Activated naive CD4-positive, alpha-beta T cell treated with anti-CD3 and anti-CD28 coated beads for 36 hours (primary cell): ENCODE measurements around the gene TPRX1. TPM values are rescaled to one million over a fixed set of nuclear protein-coding genes. Genes with fewer than 3 reads are reported as not detected.
"Not testable (repeated sequence)": the region's sequence is repeated elsewhere in the genome, so short reads cannot be mapped to it uniquely, and the experiment has no call there.

Experiments
- CTCF ChIA-PET: fragments of 350-600 bp; sonication (Branson Sonifier 250); formaldehyde crosslinking; loops from one replicate; lab custom pipeline; 2021; ENCODE audit warnings: antibody characterized with exemption; lab: Charles Lee
- DNase-seq: peaks from one replicate; pipeline ENCODE4 v3.0.0-alpha.2; 2020
- H3K27ac Mint-ChIP-seq: one replicate; pipeline ENCODE4 v1.8.0; 2021; ENCODE audit warnings: mild to moderate bottlenecking, mixed read lengths
- H3K27me3 Mint-ChIP-seq: one replicate; pipeline ENCODE4 v1.8.0; 2021; ENCODE audit warnings: low read depth, mixed read lengths
- H3K36me3 Mint-ChIP-seq: one replicate; pipeline ENCODE4 v1.8.0; 2021; ENCODE audit warnings: low read depth, mixed read lengths
- H3K4me1 Mint-ChIP-seq: one replicate; pipeline ENCODE4 v1.8.0; 2021; ENCODE audit warnings: low read depth, mixed read lengths
- H3K4me3 Mint-ChIP-seq: one replicate; pipeline ENCODE4 v1.8.0; 2021; ENCODE audit warnings: mild to moderate bottlenecking, moderate library complexity, mixed read lengths
- H3K9me3 Mint-ChIP-seq: one replicate; pipeline ENCODE4 v1.8.0; 2021; ENCODE audit warnings: mixed read lengths
- intact Hi-C: fragments of 100-400 bp; cut with micrococcal nuclease; formaldehyde crosslinking; loops from one replicate; pipeline ENCODE4 v1.15.1; 2023
- total RNA-seq, 2 experiments: library from RNA; stranded (reverse); gene quantifications; one replicate each; pipeline ENCODE4 v1.2.3, GENCODE V29; 2021

The TPRX1 gene, protein sequence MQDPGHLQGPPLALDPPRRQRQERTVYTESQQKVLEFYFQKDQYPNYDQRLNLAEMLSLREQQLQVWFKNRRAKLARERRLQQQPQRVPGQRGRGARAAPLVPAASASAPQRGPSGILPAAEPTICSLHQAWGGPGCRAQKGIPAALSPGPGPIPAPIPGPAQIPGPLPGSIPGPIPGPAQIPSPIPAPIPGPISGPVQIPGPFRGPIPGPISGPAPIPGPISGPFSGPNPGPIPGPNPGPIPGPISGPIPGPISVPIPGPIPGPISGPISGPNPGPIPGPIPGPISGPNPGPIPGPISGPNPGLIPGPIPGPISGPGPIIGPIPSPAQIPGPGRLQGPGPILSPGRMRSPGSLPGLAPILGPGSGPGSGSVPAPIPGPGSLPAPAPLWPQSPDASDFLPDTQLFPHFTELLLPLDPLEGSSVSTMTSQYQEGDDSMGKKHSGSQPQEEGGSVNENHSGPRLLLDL
- not detected for total RNA-seq

DNA sequence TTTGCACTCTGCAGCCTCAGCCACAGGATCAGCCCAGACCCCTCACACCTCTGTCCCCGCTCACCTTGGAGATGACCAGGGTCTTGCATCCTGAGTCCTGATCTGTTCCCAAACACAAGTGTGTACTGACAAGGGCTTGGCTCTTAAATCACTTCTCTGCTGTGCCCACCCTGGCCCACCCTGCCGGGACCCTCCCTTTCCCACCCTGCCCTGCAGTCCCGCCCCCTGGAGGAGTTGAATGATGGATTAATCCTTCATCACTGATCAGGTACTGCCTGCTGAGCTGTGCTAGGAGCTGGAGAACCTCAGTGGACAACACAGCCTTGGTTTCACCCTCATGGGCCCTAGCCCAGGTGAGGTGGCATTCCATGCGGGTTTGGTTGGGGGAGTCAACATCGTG lies at the start of gene TPRX1:
TPRX1 (minus strand) TSS at position 101 of the 400 bp plus-strand sequence; CDS start at position 89, 12 bp downstream.
- H3K4me1 Mint-ChIP-seq, H3K9me3 Mint-ChIP-seq, H3K27me3 Mint-ChIP-seq, H3K36me3 Mint-ChIP-seq, DNase-seq, H3K27ac Mint-ChIP-seq, H3K4me3 Mint-ChIP-seq, intact Hi-C loops: not testable (repeated sequence)
- CTCF ChIA-PET: interaction anchor here (0.6 kb wide), 1 partner anchor 13 kb away, joined by 5 read pairs; no protein-coding TSS in a partner anchor

DNA sequence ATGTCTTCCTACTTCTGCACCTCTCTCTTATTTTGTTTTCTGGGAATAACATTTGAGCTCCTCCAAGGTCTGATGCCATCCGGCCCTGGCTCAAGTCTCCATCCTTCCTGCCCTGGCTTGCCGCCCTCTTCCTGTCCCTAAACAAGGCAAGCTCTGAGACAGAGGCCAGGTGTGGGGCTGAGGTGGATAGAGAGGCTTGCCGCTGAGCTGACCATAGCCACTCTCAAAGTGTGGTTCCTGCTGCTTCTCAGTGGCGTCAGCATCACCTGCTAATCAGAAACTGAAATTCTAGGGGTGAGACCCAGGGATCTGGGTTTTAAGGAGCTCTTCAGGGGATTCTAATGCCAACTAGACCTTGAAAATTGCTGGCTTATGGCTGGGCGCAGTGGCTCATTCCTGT lies 48.7 kb upstream of the TPRX1 start:
- CTCF ChIA-PET: interaction anchor here (0.6 to 1.7 kb wide), 4 partner anchors 10 to 267 kb away, joined by 3 to 6 read pairs (median 4); no protein-coding TSS in a partner anchor
- no peak for DNase-seq

DNA sequence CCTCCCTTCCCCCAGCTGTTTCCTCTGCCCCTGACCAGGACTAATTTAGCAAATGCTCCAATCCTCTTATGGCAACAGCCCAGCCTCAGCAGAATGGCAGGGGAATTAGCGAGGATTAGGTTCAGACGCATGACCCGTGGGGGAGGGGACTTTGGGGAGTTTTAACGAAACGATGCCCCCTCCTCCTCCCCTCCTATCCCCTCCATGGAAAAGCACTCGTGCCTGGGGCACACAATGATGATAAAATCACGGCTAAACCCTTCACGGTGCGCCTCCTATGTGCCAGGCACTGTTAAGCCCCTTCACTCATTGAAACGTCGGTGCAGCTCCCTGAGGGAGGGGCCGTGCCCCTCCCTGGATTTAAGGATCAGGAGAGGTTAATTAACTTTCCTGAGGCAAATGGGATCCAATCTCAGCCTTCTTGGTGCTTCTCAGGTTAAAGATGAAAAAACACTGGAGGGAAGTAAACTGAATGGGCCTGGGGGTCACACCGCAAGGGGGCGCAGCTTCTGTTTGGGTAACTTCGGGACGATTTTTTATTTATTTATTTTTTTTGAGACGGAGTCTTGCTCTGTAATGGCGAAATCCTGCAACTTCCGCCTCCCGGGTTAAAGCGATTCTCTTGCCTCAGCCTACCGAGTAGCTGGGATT lies 44.6 kb upstream of the TPRX1 start:
- peaks cover 41% of the 10 kb centered on the region for H3K27me3 Mint-ChIP-seq
- H3K4me1 Mint-ChIP-seq: peaks cover 14% of the 10 kb centered on the region
- H3K9me3 Mint-ChIP-seq: no peaks in the 10 kb centered on the region
- peak; percentile 67 for DNase-seq
- peak overlapping the region; percentile 44 for H3K4me3 Mint-ChIP-seq
- CTCF ChIA-PET: interaction anchor here (0.7 to 1.4 kb wide), 6 partner anchors 15 to 877 kb away, joined by 3 to 8 read pairs (median 4); no protein-coding TSS in a partner anchor
- H3K36me3 Mint-ChIP-seq: no peaks in the 10 kb centered on the region
- intact Hi-C loops: no loop called here
- H3K27ac Mint-ChIP-seq: no peak overlapping the region

More for the DNA sequence above, 48.7 kb upstream of the TPRX1 start:
- Mint-ChIP-seq H3K36me3 (no peaks in the 10 kb centered on the region), H3K27me3 (peaks cover 38% of the 10 kb centered on the region), H3K9me3 (no peaks in the 10 kb centered on the region), H3K4me1 (peaks cover 21% of the 10 kb centered on the region), H3K27ac (no peak overlapping the region), H3K4me3 (no peak overlapping the region)
- intact Hi-C loops: no loop called here

DNA sequence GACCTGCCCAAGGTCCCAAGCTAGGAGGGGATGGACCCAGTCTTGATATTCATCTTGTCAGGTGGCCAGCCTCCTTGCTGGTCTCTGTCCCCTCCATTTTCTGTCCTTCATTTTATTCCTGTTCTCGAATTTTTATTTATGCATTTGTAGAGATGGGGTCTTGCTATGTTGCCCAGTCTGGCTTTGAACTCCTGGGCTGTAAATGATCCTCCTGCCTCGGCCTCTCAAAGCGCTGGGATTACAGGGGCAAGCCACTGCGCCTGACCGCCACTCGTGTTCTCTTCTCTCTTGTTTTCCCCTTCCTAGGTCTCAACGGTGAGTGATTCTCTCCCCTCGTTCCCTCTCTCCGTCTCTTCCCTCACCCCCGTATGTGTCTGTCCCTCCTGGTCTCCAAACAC lies 44.1 kb upstream of the TPRX1 start:
- CTCF ChIA-PET: interaction anchor here (0.7 to 1.4 kb wide), 5 partner anchors 15 to 877 kb away, joined by 3 to 8 read pairs (median 3); no protein-coding TSS in a partner anchor
- no peak for DNase-seq
- H3K4me3 Mint-ChIP-seq: no peak overlapping the region
- intact Hi-C loops: no loop called here
- H3K9me3 Mint-ChIP-seq: no peaks in the 10 kb centered on the region
- H3K4me1 Mint-ChIP-seq: peaks cover 10% of the 10 kb centered on the region
- no peaks in the 10 kb centered on the region for H3K36me3 Mint-ChIP-seq
- no peak overlapping the region for H3K27ac Mint-ChIP-seq
- H3K27me3 Mint-ChIP-seq: peaks cover 39% of the 10 kb centered on the region

DNA sequence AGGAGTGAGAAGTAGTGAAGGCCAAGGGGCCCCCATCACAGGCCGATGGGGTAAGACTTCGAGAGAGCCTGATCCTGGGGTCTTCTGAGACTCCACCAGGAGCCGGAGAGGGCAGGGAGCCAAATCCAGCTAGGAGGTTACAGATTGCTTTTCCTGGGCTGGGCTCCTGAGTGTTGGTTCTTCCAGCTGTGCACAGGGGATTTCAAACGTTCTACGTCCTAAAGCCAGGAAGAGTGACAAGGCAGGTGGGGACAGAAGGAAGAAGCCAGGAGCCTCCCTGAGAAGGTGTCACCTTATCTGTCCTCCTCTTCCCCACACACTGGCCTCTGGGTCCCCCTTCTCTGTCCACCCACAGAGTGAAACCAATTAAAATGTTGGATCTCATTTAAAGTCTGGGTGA lies 38.6 kb upstream of the TPRX1 start:
- Mint-ChIP-seq H3K27ac (no peak overlapping the region), H3K4me3 (no peak overlapping the region), H3K27me3 (peaks cover 10% of the 10 kb centered on the region), H3K36me3 (no peaks in the 10 kb centered on the region), H3K4me1 (no peaks in the 10 kb centered on the region), H3K9me3 (no peaks in the 10 kb centered on the region)
- intact Hi-C loops: no loop called here
- no peak for DNase-seq
- CTCF ChIA-PET: interaction anchor here (1.1 kb wide), 1 partner anchor 26 kb away, joined by 3 read pairs; no protein-coding TSS in a partner anchor

DNA sequence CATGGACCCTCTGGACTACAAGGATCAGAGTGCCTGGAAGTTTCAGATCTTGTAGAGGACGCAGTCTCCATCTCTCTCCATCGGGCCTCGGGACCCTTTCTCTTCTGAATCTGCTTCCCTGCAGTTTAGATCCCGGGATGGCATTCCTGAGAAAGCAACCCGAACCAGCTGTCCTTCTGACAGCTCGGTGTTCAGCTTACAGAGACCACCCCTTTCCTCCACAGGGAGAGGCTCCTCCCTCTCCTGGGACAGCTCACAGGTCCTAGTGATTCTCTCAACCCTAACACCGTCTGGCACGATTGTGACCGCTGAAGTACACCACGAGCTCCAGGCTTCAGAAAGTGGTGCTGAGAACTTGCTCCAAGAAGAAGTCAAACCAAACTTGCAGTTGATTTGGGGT lies 35.6 kb upstream of the TPRX1 start:
- Mint-ChIP-seq H3K4me3 (no peak overlapping the region), H3K27ac (no peak overlapping the region), H3K36me3 (no peaks in the 10 kb centered on the region), H3K4me1 (no peaks in the 10 kb centered on the region), H3K27me3 (peaks cover 7% of the 10 kb centered on the region), H3K9me3 (no peaks in the 10 kb centered on the region)
- intact Hi-C loops: no loop called here
- CTCF ChIA-PET: interaction anchor here (0.6 to 1.1 kb wide), 4 partner anchors 10 to 100 kb away, joined by 3 to 5 read pairs (median 4); no protein-coding TSS in a partner anchor
- no peak for DNase-seq

DNA sequence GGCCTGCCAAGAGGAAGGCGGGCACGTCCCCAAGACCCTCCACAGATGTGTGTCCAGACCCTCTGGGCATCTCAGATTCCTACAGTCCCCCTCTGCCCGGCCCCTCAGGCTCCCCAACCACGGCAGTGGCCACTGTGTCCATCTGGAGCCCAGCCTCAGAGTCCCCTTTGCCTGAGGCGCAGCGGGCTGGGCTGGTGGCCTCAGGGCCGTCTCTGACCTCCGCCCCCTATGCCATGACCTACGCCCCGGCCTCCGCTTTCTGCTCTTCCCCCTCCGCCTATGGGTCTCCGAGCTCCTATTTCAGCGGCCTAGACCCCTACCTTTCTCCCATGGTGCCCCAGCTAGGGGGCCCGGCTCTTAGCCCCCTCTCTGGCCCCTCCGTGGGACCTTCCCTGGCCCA lies 35.1 kb upstream of the TPRX1 start:
- Mint-ChIP-seq H3K27me3 (peaks cover 7% of the 10 kb centered on the region), H3K9me3 (no peaks in the 10 kb centered on the region), H3K4me3 (no peak overlapping the region), H3K27ac (no peak overlapping the region), H3K4me1 (no peaks in the 10 kb centered on the region), H3K36me3 (no peaks in the 10 kb centered on the region)
- intact Hi-C loops: no loop called here
- CTCF ChIA-PET: interaction anchor here (0.6 to 1.0 kb wide), 2 partner anchors 10 to 11 kb away, joined by 3 read pairs; no protein-coding TSS in a partner anchor
- no peak for DNase-seq

DNA sequence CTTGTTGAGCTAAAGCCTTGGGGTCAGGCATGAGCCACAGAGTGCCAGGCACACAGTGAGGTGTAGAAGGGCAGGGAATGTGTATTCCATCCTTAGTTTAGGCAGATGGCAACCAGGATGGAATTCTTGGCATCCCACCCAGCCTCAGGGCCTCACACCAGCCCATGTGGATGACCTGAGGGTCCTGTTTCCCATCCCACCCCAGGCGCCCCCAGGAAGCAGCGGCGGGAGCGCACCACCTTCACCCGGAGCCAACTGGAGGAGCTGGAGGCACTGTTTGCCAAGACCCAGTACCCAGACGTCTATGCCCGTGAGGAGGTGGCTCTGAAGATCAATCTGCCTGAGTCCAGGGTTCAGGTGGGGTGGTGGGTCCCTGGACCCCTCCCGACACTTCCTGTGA lies 31.7 kb upstream of the TPRX1 start:
- Mint-ChIP-seq H3K4me3 (no peak overlapping the region), H3K9me3 (no peaks in the 10 kb centered on the region), H3K4me1 (no peaks in the 10 kb centered on the region), H3K27me3 (no peaks in the 10 kb centered on the region), H3K27ac (no peak overlapping the region), H3K36me3 (no peaks in the 10 kb centered on the region)
- DNase-seq: no peak
- intact Hi-C loops: no loop called here
- CTCF ChIA-PET: interaction anchor here (0.6 kb wide), 1 partner anchor 128 kb away, joined by 4 read pairs; no protein-coding TSS in a partner anchor

DNA sequence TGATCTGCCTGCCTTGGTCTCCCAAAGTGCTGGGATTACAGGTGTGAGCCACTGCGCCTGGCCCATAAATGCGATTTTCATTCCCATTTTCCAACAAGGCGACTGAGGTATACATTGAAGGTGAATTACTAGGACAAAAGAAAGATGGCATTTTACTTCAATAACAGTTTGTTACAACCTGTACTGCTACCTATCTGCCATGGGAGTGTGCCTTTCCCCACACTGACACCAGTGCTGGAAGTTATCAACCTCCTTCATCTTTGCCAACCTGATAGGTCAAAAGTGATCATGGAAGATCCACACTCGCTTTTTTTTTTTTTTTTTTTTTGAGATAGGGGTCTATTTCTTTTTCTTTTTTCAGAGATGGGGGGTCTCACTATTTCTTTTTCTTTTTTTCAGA lies 28.4 kb upstream of the TPRX1 start:
- H3K27me3 Mint-ChIP-seq: no peaks in the 10 kb centered on the region
- CTCF ChIA-PET: interaction anchor here (0.8 kb wide), 1 partner anchor 510 kb away, joined by 3 read pairs; no protein-coding TSS in a partner anchor
- H3K9me3 Mint-ChIP-seq: no peaks in the 10 kb centered on the region
- no peaks in the 10 kb centered on the region for H3K4me1 Mint-ChIP-seq
- intact Hi-C loops: no loop called here
- H3K36me3 Mint-ChIP-seq: no peaks in the 10 kb centered on the region
- H3K4me3 Mint-ChIP-seq: no peak overlapping the region
- no peak for DNase-seq
- no peak overlapping the region for H3K27ac Mint-ChIP-seq

DNA sequence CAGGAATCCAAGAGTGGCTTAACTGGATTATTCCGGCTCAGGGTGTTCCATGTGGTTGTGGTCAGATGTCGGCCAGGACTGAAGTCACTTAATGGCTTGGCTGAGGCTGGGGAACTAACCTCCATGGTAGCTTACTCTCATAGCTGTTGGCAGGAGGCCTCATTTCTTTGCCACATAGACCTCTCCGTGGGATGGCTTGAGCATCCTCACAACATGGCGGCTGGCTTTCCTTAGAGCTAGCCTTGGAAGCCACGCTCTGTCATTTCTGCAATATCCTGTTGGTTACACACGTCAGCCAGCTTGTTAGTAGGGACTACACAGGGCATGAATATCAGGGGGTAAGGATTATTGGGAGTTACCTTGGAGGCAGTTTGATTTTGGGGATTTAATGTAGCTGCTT lies 22.4 kb upstream of the TPRX1 start:
- Mint-ChIP-seq H3K27ac (no peak overlapping the region), H3K36me3 (no peaks in the 10 kb centered on the region), H3K4me3 (no peak overlapping the region), H3K9me3 (no peaks in the 10 kb centered on the region), H3K27me3 (no peaks in the 10 kb centered on the region), H3K4me1 (no peaks in the 10 kb centered on the region)
- CTCF ChIA-PET: interaction anchor here (0.7 kb wide), 1 partner anchor 12 kb away, joined by 5 read pairs; no protein-coding TSS in a partner anchor
- intact Hi-C loops: no loop called here
- DNase-seq: no peak

DNA sequence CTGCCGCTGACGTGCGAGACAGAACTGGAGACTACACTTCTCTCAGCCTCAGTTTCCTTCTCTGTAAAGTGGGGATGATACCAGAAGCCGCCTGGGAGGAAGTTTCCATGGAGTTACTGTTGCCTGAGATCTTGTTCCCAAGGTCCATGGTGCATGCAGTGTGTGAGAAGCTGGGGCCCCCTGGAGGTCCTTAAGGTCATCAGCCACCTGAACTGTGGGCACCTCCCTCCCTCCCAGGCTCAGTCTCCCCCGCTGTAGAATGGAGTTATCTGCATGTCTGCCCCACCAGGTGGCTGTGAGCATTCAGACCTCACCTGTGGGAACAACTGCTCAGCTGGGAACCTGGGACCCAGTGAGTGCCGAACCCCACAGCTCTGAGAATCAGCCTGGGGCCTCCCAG lies 20.0 kb upstream of the TPRX1 start:
- H3K36me3 Mint-ChIP-seq: no peaks in the 10 kb centered on the region
- intact Hi-C loops: no loop called here
- no peak overlapping the region for H3K27ac Mint-ChIP-seq
- H3K9me3 Mint-ChIP-seq: no peaks in the 10 kb centered on the region
- CTCF ChIA-PET: interaction anchor here (0.7 kb wide), 1 partner anchor 18 kb away, joined by 3 read pairs; no protein-coding TSS in a partner anchor
- H3K4me3 Mint-ChIP-seq: no peak overlapping the region
- H3K27me3 Mint-ChIP-seq: peaks cover 12% of the 10 kb centered on the region
- DNase-seq: no peak
- no peaks in the 10 kb centered on the region for H3K4me1 Mint-ChIP-seq

DNA sequence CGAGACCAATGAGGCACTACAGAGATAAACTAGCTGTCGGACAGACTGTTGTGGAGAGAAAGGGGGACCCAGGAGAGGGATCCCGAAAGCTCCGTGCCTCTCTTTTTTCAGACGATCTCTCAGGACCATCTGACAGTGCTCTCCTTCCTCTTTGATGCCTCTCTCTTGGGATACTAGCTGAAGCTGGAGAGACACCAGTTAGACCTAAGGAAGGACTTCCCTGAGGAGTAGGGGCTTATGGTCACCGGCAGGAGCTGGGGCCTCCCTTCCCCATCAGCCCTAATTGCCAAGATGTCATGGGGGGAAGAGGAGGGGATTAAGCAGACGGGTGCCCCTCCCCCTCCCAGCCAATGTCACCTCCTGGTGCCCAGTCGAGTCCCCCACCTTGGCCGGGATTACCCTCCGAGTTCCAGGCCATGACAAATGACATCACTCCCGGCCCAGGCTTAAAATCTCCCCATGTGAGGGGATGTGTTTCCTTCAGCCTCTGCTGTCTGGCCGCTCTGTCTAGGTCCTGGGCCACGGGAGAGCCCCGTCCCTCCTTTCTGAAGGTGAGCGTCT lies 17.2 kb upstream of the TPRX1 start, which contains the start of gene CRX:
CRX (plus strand) TSS at position 478 of the 561 bp plus-strand sequence. CDS start 12,507 bp downstream, outside the sequence.
- H3K27ac Mint-ChIP-seq: no peak within 1 kb of the TSS
- no peaks in the 10 kb centered on the region for H3K4me1 Mint-ChIP-seq
- no peak for DNase-seq
- H3K9me3 Mint-ChIP-seq: no peaks in the 10 kb centered on the region
- no peaks in the 10 kb centered on the region for H3K36me3 Mint-ChIP-seq
- no peak within 1 kb of the TSS for H3K4me3 Mint-ChIP-seq
- peaks cover 22% of the 10 kb centered on the region for H3K27me3 Mint-ChIP-seq
- CTCF ChIA-PET: interaction anchor here (0.5 to 1.9 kb wide), 2 partner anchors 44 to 48 kb away, joined by 3 to 6 read pairs; no protein-coding TSS in a partner anchor
- intact Hi-C loops: no loop called here
